Osteocyte (in vitro differentiated cells): ENCODE results near the gene SLC17A5. TPM values are rescaled to one million over a fixed set of nuclear protein-coding genes. Genes with fewer than 3 reads are reported as not detected.
"Not testable (repeated sequence)": the region's sequence is repeated elsewhere in the genome, so short reads cannot be mapped to it uniquely, and the experiment has no call there.

Experiments used
- DNase-seq: peaks from one replicate; pipeline ENCODE4 v3.0.0; 2021; ENCODE audit warnings: mixed read lengths; ENCODE audit not compliant: unreplicated experiment; ENCODE audit errors: extremely low spot score
- H3K27ac Mint-ChIP-seq: one replicate; pipeline ENCODE4 v1.8.0; 2021; ENCODE audit warnings: mild to moderate bottlenecking, mixed read lengths; ENCODE audit not compliant: unreplicated experiment
- H3K27me3 Mint-ChIP-seq: one replicate; pipeline ENCODE4 v1.8.0; 2021; ENCODE audit warnings: mixed read lengths; ENCODE audit not compliant: unreplicated experiment
- H3K36me3 Mint-ChIP-seq: one replicate; pipeline ENCODE4 v1.8.0; 2021; ENCODE audit warnings: mixed read lengths; ENCODE audit not compliant: unreplicated experiment
- H3K4me1 Mint-ChIP-seq: one replicate; pipeline ENCODE4 v1.8.0; 2021; ENCODE audit warnings: mixed read lengths; ENCODE audit not compliant: unreplicated experiment
- H3K4me3 Mint-ChIP-seq: one replicate; pipeline ENCODE4 v1.8.0; 2021; ENCODE audit warnings: mild to moderate bottlenecking, moderate library complexity, mixed read lengths; ENCODE audit not compliant: unreplicated experiment
- H3K9me3 Mint-ChIP-seq: one replicate; pipeline ENCODE4 v1.8.0; 2021; ENCODE audit warnings: mixed read lengths; ENCODE audit not compliant: unreplicated experiment
- CTCF ChIP-seq: fragments of 200-600 bp; sonication (generic); IDR thresholded peaks from 2 replicates; pipeline ENCODE4 v1.5.0; 2021; ENCODE audit warnings: antibody characterized with exemption, mild to moderate bottlenecking, moderate library complexity
- total RNA-seq: library from RNA; stranded (reverse); gene quantifications from 2 replicates; pipeline ENCODE4 v1.2.1, GENCODE V29; 2021

SLC17A5 gene
- total RNA-seq, 1 donor from 2014 or later = 20.4 TPM

- H3K27ac Mint-ChIP-seq = no peak overlapping the region
- no peak for TF ChIP-seq CTCF
- DNase-seq = no peak
- H3K36me3 Mint-ChIP-seq = no peaks in the 10 kb centered on the region
- peaks cover 8% of the 10 kb centered on the region for H3K4me1 Mint-ChIP-seq
- H3K4me3 Mint-ChIP-seq = no peak overlapping the region
- peaks cover 5% of the 10 kb centered on the region for H3K9me3 Mint-ChIP-seq
- peaks cover 2% of the 10 kb centered on the region for H3K27me3 Mint-ChIP-seq
These were observed 36.3 kb upstream of the SLC17A5 start for GRCh38 chr6:73690056-73690455.

DNA sequence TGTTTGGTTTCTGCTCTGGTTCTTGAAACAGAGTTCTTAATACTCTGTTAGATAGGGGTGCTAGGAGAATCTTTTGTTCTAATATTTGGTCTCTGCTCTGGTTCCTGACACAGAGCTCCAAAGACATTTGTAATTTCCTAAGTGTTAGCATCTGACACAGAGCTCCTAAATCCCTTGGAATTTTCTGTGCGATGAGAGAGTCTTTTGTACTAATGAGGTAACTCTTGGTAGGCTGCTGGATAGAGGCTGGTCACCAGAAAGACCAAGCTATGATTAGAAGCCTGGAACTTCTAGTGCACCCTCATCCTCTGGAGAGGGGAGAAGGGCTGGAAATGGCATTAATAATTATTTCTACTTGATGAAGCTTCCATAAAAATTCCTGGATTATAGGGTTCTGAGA lies 34.6 kb upstream of the SLC17A5 start:
- no peak overlapping the region for H3K4me3 Mint-ChIP-seq
- H3K27ac Mint-ChIP-seq = no peak overlapping the region
- no peaks in the 10 kb centered on the region for H3K36me3 Mint-ChIP-seq
- no peak for TF ChIP-seq CTCF
- DNase-seq = no peak
- H3K4me1 Mint-ChIP-seq = no peaks in the 10 kb centered on the region
- peaks cover 5% of the 10 kb centered on the region for H3K9me3 Mint-ChIP-seq
- peaks cover 2% of the 10 kb centered on the region for H3K27me3 Mint-ChIP-seq

DNA sequence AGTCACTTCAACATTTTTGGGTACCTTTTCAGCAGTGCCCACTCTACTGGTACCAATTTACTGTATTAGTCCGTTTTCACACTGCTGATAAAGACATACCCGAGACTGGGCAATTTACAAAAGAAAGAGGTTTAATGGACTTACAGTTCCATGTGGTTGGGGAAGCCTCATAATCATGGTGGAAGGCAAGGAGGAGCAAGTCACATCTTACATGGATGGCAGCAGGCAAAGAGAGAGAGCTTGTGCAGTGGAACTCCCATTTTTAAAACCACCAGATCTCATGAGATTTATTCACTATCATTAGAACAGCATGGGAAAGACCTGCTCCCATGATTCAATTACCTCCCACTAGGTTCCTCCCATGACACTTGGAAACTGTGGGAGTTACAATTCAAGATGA lies 29.8 kb upstream of the SLC17A5 start:
- H3K4me3 Mint-ChIP-seq, H3K4me1 Mint-ChIP-seq, H3K27me3 Mint-ChIP-seq, H3K27ac Mint-ChIP-seq, H3K9me3 Mint-ChIP-seq, H3K36me3 Mint-ChIP-seq, DNase-seq: not testable (repeated sequence)

- Mint-ChIP-seq H3K27ac (no peak overlapping the region), H3K9me3 (no peaks in the 10 kb centered on the region), H3K4me3 (no peak overlapping the region), H3K27me3 (no peaks in the 10 kb centered on the region), H3K4me1 (peaks cover 11% of the 10 kb centered on the region), H3K36me3 (no peaks in the 10 kb centered on the region)
- no peak for DNase-seq
- TF ChIP-seq CTCF = no peak
These were observed 26.6 kb upstream of the SLC17A5 start for GRCh38 chr6:73680289-73680918.

GRCh38 chr6:73679846-73680245 lies 26.1 kb upstream of the SLC17A5 start:
- H3K27me3 Mint-ChIP-seq, H3K4me3 Mint-ChIP-seq, H3K36me3 Mint-ChIP-seq, DNase-seq, H3K9me3 Mint-ChIP-seq, H3K27ac Mint-ChIP-seq: not testable (repeated sequence)
- H3K4me1 Mint-ChIP-seq = peaks cover 12% of the 10 kb centered on the region

DNA sequence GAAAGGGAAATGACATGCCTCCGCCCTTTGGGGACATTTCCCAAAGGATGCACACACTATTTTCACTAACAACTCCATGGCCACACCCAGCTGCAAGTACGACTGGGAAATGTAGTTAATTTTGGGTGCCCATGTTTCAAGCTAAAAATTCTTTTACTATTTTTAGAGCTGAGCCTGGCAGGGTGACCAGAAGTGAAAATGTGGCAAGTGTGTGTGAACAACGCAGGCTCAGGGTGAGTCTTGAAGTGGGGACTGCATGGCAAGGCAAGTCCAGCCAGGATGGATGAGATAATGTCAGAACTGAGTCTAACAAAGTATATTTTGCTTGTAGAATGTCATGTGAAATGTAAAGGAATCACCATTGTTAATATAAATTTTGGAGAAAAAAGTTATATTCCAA lies 25.2 kb upstream of the SLC17A5 start:
- Mint-ChIP-seq H3K4me3 (no peak overlapping the region), H3K4me1 (peaks cover 12% of the 10 kb centered on the region), H3K27ac (no peak overlapping the region), H3K9me3 (no peaks in the 10 kb centered on the region), H3K27me3 (no peaks in the 10 kb centered on the region), H3K36me3 (no peaks in the 10 kb centered on the region)
- no peak for TF ChIP-seq CTCF
- DNase-seq = no peak
